Measurements from ENCODE around the gene PEX14. TPM values are rescaled to one million over a fixed set of nuclear protein-coding genes. Genes with fewer than 3 reads are reported as not detected.
A peak's percentile ranks its signal among the peaks of the same experiment; 100 is the strongest.

Gene PEX14
- total RNA-seq, 3 donors from 2014 or later = 12.5 to 16.1 (median 14.8) TPM

DNA sequence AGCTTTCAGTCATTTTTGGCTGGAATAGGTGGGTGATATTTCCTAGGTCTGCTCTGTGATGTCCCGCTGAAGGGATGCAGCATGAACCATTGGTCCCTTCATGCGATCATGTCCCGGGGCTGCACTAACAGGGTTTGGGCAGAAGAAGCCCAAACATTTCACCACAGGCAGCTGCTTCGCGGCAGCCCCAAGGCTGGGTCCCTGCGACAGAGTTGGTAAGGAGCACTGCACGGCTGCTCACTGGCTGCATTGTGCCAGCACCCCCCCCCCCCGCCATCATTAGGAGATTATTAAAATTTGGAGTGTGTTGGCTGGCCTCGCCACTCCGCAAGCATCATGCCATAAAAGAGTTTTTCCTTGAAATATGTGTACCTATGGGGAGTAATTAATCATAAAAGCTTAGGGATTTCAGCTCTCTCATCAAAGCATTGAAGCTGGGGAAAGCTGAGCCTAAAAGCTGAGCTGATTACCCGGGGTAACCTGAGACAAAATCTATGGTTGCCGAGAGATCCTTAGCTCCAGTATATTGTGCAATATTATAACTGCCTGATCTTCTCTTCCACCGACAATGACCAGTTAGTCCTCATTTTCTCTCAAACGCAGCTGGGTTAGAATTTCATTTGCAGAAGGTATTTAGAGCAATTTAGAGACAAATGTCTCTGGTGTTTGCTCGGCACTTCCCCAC lies 62.5 kb downstream of the PEX14 start:
- intact Hi-C loops (cut with DNase I; ENCODE audit: low total_unique reads) = no loop called here
- no peak for TF ChIP-seq POLR2AphosphoS5 (IDR thresholded peaks at IDR 0.05)
- no peak for TF ChIP-seq POLR2A (IDR thresholded peaks at IDR 0.05)
- TF ChIP-seq, protein P1, sequence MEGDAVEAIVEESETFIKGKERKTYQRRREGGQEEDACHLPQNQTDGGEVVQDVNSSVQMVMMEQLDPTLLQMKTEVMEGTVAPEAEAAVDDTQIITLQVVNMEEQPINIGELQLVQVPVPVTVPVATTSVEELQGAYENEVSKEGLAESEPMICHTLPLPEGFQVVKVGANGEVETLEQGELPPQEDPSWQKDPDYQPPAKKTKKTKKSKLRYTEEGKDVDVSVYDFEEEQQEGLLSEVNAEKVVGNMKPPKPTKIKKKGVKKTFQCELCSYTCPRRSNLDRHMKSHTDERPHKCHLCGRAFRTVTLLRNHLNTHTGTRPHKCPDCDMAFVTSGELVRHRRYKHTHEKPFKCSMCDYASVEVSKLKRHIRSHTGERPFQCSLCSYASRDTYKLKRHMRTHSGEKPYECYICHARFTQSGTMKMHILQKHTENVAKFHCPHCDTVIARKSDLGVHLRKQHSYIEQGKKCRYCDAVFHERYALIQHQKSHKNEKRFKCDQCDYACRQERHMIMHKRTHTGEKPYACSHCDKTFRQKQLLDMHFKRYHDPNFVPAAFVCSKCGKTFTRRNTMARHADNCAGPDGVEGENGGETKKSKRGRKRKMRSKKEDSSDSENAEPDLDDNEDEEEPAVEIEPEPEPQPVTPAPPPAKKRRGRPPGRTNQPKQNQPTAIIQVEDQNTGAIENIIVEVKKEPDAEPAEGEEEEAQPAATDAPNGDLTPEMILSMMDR (IDR thresholded peaks at IDR 0.05) = no peak
- H3K9me3 ChIP-seq = no peaks in the 10 kb centered on the region

DNA sequence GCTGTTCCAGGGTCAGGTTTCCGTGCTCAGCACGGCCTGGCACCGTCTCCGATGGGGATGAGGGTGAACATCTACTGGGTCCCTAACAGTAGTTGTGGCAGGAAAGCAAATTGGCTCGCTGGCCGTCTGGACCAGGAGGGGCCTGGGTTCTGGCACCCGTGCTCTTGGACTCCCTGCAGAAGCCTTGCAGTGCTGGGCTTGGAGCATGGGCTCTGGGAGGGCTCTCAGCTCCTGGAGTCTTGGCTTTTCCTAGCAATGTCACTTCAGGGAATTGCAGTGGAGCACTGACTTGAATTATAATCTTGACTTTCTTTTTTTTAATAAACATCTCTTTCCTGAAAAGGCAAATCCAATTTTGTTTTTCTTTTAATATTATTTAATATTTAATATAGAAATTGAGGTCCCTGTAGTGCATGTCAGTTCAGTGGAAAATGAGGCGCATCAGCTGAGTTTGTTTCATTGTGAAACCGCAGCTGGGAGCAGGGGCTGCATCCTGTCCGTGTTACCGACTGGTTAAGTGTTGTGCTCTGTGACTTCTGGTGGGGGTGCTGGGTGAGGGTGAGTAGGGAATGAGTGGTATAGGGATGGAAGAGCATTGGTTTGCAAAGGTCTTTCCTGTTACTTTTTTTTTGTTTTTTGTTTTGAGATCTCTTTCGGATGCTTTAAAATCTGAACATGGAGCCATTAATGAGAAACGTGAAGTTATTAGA lies 64.1 kb downstream of the PEX14 start:
- no peak for DNase-seq (ENCODE audit: low spot score in 2 of 2)
- intact Hi-C loops (cut with DNase I; ENCODE audit: low total_unique reads) = no loop called here

More for the DNA sequence above, 62.5 kb downstream of the PEX14 start:
- Histone ChIP-seq H3K27me3 (no peaks in the 10 kb centered on the region), H3K36me3 (no peaks in the 10 kb centered on the region), H3K27ac (no peak overlapping the region), H3K4me3 (no peak overlapping the region), H3K4me1 (no peaks in the 10 kb centered on the region)
- DNase-seq (ENCODE audit: low spot score in 2 of 2) = no peak

DNA sequence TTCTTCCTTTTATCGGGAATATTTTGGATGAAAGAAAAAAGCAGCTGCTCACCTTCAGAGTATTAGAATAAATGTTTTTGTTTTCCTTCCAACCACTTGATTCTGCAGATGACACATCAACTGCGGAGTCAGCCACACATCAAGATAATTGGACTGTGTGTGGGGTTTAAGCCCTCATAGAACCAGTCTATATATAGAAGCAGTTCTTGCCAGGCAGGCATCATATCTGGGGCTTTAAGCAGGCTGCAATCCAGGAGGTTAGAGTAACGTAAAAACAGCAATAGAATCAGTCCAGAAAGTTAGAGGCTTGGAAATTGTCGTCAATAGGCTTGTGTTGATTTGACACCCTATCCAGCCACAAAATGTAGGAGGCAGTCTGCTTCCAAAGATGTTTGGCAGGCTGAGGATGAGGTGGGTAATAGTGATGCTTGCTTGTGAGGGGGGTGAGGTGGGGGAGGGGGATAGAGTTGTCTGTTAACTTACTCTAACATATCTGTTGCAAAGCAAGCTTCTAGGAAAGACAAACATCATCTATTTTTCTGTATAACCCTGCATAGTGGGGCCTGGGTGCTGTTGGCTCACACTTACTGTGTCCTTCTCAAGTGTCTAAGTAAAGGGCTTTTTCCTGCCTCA lies 64.8 kb downstream of the PEX14 start:
- no peaks in the 10 kb centered on the region for H3K4me1 ChIP-seq
- H3K27ac ChIP-seq = no peak overlapping the region
- H3K9me3 ChIP-seq = no peaks in the 10 kb centered on the region
- no peaks in the 10 kb centered on the region for H3K36me3 ChIP-seq
- H3K4me3 ChIP-seq = no peak overlapping the region
- TF ChIP-seq POLR2AphosphoS5 (IDR thresholded peaks at IDR 0.05) (no peak), POLR2A (IDR thresholded peaks at IDR 0.05) (no peak)
- TF ChIP-seq, protein P1 (IDR thresholded peaks at IDR 0.05) = no peak
- no peaks in the 10 kb centered on the region for H3K27me3 ChIP-seq
- intact Hi-C loops (cut with DNase I; ENCODE audit: low total_unique reads) = no loop called here
- DNase-seq (ENCODE audit: low spot score in 2 of 2) = no peak

More for the DNA sequence above, 64.1 kb downstream of the PEX14 start:
- TF ChIP-seq, protein P1 (IDR thresholded peaks at IDR 0.05) = no peak
- no peak for TF ChIP-seq POLR2AphosphoS5 (IDR thresholded peaks at IDR 0.05)
- TF ChIP-seq POLR2A (IDR thresholded peaks at IDR 0.05) = no peak
- no peaks in the 10 kb centered on the region for H3K4me1 ChIP-seq
- H3K36me3 ChIP-seq = no peaks in the 10 kb centered on the region
- no peaks in the 10 kb centered on the region for H3K9me3 ChIP-seq
- H3K27ac ChIP-seq = no peak overlapping the region
- no peak overlapping the region for H3K4me3 ChIP-seq
- no peaks in the 10 kb centered on the region for H3K27me3 ChIP-seq

DNA sequence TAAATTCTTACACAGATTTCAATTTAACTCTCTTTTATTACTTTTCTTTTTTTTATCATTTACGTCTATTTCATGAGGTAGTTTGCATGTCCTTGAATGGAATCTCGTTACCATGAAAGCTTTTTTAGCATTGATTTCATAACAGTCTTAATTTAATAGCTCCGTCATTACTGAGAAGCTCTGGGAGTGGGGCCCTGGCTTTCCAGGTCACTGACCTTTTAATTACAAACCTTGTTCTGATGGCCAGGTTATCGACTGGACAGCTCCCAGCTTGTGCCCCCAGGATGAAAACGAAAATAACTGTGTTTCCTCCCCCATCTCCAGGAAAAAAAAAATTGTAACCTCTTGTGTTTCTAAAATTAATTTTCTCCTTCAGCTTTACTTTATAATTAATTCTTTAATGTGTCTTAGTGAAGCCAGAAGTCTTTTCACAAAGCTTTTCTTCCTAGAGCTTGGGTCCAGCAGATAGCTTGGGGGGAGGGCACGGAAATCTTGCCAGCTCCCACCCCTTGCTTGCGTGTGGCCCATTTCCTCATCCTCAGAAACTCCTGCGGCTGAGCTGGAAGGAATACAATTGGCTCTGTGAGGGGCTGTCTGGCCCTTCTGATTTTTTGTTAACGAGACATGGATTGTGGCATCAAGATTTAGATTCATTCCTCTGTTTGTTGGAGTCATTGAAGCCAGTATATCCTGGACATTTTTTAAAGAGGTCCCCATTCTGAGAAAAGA lies 65.7 kb downstream of the PEX14 start:
- no peaks in the 10 kb centered on the region for H3K36me3 ChIP-seq
- no peaks in the 10 kb centered on the region for H3K9me3 ChIP-seq
- no peak for DNase-seq (ENCODE audit: low spot score in 2 of 2)
- H3K4me1 ChIP-seq = no peaks in the 10 kb centered on the region
- TF ChIP-seq POLR2AphosphoS5 (IDR thresholded peaks at IDR 0.05) (no peak), POLR2A (IDR thresholded peaks at IDR 0.05) (no peak)
- TF ChIP-seq, protein P1 (IDR thresholded peaks at IDR 0.05) = no peak
- H3K27ac ChIP-seq = peak overlapping the region; percentile 30 to 43
- no peak overlapping the region for H3K4me3 ChIP-seq
- intact Hi-C loops (cut with DNase I; ENCODE audit: low total_unique reads) = no loop called here
- no peaks in the 10 kb centered on the region for H3K27me3 ChIP-seq

Data from breast epithelium (tissue), 4 donors.